DOHH2 (cell line): Measurements from ENCODE around the gene FASTKD2.

Source experiments
- EZH2phosphoT487 ChIP-seq: fragments of 200-600 bp; sonication (generic); IDR thresholded peaks from 2 replicates; pipeline ENCODE4 v1.6.1; 2017; ENCODE audit warnings: borderline replicate concordance, mild to moderate bottlenecking, antibody characterized with exemption, low read length, moderate library complexity, mixed read lengths
- TF ChIP-seq, protein P1 (sequence below): fragments of 200-600 bp; sonication (generic); IDR thresholded peaks from one replicate; pipeline ENCODE4 v1.5.1; 2014; ENCODE audit warnings: antibody characterized with exemption, mild to moderate bottlenecking, low read depth, low read length; ENCODE audit not compliant: poor library complexity, severe bottlenecking

GRCh38 chr2:206801418-206802189, 36.2 kb downstream of the FASTKD2 start:
- TF ChIP-seq, protein P1, sequence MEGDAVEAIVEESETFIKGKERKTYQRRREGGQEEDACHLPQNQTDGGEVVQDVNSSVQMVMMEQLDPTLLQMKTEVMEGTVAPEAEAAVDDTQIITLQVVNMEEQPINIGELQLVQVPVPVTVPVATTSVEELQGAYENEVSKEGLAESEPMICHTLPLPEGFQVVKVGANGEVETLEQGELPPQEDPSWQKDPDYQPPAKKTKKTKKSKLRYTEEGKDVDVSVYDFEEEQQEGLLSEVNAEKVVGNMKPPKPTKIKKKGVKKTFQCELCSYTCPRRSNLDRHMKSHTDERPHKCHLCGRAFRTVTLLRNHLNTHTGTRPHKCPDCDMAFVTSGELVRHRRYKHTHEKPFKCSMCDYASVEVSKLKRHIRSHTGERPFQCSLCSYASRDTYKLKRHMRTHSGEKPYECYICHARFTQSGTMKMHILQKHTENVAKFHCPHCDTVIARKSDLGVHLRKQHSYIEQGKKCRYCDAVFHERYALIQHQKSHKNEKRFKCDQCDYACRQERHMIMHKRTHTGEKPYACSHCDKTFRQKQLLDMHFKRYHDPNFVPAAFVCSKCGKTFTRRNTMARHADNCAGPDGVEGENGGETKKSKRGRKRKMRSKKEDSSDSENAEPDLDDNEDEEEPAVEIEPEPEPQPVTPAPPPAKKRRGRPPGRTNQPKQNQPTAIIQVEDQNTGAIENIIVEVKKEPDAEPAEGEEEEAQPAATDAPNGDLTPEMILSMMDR: no peak
- TF ChIP-seq EZH2phosphoT487: no peak
